ENCODE data around the gene SMIM29.
A peak's percentile ranks its signal among the peaks of the same experiment; 100 is the strongest.

The SMIM29 gene

DNA sequence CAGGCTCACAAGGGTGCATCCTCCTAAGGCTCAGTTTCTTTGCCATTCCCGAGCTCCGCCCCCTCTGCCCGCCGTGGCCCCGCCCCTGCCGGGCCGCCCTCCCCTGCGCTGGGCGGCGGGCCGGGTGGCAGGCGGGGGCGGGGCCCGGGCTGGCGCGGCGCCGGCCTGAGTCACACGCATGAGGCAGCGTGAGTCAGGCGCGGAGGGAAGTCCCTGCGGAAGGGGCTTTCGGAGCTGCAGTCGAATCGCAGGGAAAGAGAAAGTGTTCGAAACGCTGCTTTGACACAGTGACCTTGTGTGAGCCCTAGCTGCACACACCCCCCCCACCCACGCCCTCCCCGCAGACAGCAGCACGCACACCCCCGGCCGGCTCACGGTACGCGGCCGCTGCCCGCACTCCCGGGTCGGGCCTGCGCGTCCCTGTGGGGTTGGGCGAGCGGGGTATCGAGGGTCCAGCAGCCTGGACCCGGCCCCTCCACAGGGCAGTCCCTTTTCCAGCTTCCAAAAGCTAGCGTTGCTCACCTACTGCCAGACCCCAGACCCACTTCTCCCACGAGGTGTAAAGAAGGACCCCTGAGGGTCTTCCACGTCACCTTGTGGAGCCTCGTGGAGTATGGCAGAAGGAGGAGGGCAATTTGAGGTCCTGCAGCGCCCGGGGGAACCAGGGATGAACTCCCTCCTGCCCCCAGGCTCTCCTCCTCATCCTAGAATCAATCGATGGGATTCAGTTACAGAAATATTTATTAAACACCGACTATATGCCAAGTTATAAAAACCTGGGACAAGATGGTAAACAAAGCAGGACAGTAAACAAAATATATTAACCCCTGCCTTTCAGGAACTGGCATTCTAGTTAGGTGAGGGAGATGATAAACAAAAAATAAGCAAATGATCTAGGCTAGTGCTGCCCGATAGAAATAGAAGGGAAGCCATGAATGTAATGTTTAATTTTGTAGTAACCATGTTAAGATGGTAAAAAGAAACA is 24.6 kb downstream of the SMIM29 start:
- peak; percentile 84 for DNase-seq

DNA sequence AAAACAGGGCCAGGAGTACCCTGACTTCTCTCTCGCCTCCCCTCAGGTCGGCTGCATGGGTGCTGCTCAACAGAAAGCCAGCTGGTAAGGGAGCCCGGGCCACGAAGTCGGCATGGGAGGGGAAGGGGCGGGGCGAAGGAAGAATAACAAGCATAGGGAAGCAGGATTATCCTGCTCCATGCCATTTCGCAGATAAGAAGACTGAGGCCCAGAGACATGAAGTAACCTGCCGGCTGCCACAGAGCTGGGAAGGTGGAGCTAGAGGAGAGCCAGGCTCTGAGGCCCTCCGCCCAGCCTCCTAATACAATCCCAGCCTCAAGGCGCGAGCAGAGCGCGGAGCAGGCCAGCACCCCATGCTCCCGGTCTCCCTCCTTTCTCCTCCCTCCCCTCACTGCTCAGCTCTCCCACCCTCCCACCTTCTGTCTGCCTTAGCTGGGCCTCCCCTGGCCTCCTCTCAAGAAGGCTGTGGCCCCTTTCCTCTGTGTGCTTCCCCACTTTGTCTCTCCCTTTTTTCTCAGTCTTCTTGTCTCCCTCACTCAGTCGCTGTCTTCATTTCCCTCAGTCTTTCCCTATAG is 25.3 kb downstream of the SMIM29 start:
- no peak for DNase-seq

DNA sequence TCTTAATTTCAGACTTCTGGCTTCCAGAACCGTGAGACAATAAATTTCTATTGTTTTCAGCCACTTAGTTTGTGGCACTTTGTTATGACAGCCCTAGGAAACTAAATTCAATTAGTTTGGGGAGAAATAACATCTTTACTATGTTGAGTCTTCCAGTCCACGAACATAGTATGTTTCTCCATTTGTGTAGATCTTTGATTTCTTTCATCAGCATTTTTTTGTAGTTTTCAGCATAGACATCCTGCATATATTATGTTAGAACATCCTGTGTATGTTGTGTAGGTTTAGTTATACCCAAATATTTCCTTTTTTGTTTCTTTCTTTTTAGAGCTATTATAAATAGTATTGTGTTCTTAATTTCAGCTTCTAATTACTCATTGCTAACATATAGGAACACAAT is 30.1 kb downstream of the SMIM29 start:
- no peak for DNase-seq

DNA sequence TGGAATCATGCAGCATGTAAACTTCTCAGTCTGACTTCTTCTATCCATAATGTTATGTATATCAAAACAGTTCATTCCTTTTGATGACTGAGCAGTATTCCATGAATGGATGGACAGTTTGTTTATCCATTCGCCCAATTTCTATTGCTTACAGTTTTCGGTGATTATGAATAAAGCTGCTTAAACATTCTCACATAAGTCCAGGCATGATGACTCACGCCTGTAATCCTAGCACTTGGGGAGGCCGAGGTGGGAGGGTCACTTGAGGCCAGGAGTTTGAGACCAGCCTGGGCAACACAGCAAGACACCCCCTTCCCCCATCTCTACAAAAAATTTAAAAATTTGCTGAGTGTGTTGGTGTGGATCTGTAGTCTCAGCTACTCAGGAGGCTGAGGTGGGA is 35.0 kb downstream of the SMIM29 start:
- DNase-seq, result no peak

DNA sequence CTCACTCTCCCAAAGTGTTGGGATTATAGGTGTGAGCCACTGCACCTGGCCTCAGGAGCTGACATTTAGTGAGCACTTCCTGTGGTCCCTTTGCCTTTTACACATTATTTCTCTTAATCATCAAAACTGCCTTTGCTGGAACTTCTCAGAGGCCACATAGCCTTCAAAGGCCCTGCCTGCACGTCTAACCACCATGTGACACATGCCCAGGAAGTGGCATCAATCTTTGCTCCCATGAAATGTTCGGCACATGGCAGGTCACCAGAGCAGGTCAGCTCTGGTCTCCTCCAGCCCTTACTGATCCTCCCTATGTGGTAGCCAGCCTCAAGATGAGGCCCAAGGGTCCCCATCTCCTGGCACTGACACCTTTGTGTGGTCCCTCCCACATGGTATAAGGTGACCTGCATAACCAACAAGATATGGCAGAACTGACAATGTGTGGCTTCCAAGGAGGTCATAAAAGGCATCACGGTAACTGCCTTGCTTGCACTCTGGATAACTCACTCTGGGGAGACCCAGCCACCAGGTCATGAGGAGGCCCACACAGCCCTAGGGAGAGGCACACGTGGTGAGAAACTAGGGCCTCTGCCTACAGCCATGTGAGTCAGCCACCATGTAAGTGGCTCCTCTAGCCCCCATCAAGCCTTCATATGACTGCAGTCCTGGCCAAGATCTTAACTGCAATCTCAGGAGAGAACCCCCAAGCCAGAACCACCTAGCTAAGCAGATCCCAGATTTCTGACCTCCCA is 40.9 kb downstream of the SMIM29 start:
- DNase-seq, result no peak

DNA sequence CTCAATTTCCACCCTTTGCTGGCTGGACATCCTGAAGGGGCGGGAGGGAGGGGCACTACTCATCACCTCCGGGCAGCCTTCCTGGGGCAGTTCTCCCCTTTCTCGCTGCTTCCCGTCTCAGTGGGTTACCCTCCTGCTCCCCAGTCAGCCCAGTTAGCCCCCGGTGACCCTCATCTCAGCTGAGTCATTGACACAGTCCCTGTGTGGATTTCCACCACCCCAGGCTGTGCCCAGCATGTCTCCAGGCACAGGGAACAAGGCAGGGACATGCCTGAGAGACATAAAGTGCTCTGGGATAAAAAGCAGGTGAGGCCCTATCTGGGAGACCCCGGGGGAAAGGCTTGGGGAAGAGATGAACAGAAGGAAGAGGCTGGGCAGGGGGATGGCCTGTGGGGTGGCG is 42.1 kb downstream of the SMIM29 start:
- no peak for DNase-seq

DNA sequence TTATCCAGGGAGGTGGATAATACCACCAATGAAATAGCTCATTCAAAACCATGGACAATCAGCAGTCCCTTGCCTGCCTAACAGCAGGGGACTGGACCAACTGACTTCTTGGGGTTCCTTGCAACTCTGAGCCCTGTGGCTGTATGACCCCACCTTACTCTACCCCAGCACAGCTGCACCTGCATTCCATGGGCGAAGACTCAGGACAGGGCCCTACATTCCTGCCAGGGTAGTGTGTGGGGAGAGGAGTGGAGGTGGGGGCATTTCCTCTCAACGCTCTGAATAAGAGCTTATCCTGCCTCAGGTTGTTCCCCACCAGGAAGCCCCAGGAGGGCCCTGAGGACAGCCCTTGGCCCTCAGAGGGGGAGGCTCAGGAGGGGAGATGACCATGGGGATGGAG is 42.9 kb downstream of the SMIM29 start:
- DNase-seq, result no peak

DNA sequence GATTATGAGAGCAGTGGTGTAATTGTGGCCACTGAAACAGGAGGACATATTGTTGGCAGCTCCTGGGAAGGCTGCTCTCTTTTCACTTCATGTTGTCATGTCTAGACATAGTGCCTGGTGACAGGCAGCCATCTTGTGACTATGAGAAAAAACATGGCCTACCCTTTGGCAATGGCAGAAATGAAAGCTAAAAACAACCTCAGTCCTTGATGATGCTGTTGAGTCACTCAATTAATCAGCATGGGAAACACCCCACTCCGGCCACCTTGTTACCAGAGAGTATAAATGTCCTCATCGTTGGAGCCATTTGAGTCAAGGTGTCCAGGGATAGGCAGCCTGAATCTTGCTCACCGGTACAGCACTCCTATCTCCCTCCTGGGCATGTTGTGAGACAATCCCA is 43.3 kb downstream of the SMIM29 start:
- no peak for DNase-seq

DNA sequence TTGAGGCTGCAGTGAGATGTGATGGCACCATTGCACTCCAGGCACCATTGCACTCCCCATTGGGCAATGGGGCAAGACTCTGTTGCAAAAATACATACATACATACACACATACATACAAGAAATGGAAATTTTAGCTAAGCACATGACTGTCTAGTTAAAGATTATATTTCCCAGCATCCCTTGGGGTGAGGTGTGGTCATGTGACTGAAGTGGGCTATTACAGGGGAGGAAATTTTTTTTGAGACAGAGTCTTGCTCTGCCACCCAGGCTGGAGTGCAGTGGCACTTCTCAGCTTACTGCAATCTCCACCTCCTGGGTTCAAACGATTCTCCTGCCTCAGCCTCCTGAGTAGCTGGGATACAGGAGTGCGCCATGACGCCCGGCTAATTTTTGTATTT is 44.1 kb downstream of the SMIM29 start:
- DNase-seq, result no peak

DNA sequence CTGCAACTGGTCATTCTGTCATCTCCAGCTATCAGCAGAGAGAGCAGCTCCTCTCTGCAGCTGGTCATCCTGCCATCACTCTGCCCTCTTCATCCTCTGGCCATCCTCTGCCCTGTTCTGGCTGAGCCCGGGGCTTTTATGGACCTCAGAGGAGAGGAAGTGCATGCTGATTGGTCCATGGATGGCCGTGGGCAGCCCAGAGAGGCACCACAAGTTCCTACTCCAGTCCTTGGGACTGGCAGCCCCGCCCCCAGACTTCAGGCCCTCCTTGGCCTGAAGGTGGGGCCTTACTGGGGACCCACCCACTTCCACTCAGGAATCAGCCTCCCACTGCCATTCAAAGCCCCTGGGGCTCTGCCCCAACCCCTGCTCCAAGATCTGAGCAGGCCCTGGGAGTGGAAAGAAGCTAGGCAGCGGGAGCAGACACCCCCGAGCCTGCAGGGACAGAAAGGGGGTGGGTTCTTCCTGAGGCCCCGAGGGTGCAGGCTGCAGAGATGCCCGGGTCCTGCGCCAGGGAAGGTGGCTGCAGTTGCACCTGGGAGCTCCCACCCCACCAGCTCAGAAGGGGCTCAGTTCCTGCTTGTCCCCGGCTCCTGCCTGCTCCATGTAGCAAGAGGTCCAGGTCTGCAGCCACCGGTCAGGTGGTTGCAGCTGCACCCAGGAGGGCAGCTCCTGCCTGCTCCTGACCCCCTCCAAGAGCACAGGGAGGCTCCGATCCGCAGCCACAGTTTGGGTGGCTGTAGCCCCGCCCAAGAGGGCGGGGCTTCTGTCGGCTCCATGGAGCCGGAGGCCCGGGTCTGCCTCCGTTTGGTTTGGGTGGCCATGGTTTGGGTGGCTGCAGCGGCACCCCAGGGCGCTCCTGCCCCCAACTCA is 46.2 kb downstream of the SMIM29 start:
- no peak for DNase-seq

DNA sequence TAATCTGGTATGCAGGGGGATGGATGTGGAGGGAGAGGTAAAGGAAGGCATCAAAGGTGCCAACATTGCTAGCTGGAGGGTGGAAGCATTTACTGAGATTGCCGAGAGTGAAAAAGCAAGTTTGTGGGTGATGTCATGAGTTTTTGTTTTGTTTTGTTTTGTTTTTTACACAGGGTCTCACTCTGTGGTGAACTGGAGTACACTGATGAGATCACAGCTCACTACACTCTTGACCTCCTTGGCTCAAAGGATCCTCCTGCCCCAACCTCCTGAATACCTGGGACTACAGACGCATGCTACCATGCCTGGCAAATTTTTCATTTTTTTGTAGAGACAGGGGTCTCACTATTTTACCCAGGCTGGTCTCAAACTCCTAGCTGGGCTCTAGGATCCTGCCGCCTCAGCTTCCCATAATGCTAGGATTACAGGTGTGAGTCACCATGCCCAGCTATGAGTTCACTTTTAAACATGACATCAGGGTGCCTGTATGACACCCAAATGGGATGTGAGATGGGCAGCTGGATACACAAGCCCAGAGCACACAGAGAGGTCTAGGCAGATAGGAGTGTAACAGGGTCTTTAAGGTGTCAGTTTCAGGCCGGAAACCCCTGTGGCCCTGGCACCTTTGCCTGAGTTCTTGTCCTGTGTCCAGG is 47.2 kb downstream of the SMIM29 start:
- DNase-seq, result no peak

DNA sequence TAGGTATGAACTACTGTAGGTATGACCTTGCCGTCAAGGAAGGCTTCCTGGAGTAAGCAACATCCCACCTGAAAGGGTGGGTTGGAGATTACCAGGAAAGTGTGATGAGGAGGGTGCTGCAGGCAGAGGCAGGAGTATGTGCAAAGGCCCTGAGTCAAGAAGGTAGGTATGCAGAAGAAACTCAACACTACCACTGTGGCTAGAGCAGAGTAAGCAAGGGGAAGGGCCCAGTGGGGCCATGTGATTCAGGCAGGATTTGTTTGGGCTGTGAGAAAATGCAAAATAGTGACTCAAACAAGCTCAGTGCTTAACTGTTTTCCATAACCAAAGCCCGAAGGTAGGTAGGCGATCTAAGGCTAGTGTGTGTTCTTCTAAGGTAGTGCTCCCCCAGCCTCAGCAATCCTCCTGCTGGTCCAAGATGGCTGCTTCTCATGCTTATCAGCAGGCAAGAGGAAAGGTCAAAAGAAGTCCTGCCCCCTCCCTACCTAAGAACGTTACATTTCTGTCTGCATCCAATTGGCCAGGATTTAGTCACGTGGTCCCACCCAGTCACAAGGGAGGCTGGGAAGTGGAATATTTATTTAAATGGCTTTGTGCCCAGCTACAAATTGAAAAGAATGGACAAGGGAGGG is 48.4 kb downstream of the SMIM29 start:
- DNase-seq, result no peak

DNA sequence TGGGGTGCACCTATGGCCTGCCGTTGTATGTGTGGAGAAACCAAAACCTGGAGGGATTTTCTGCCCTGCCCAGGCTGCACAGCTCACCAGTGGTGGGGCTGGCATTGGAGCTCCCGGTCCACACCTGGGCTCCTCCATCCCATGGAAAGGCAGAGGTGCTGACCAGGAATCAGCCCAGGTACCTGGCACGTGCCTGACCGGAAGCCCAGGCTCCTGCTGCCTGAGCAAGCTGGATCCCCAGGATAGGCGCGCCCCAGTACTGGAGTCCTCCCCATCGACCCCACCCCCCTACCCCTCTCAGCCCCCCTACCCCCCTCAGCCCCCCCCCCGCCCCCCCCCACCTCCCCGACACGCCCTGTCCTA is 52.0 kb downstream of the SMIM29 start:
- DNase-seq, result no peak

All from kidney glomerular epithelial cell (primary cell).